Liver (tissue), 3 donors: ENCODE data around the gene PRCD.

Experiments
- CTCF ChIP-seq: fragments of 150-350 bp; IDR thresholded peaks from 2 replicates; pipeline ENCODE4 v1.5.1; 2017; ENCODE audit warnings: improper control_type of control experiment, low read depth, low read length; ENCODE audit not compliant: missing input control
- RAD21 ChIP-seq, 2 donors: IDR thresholded peaks; 2 replicates each; pipeline ENCODE4 v1.6.1; 2016; ENCODE audit warnings: antibody characterized with exemption in 2 of 2, mild to moderate bottlenecking in 2 of 2
- REST ChIP-seq: IDR thresholded peaks from 2 replicates; pipeline ENCODE4 v1.6.1; 2016; ENCODE audit warnings: antibody characterized with exemption, mild to moderate bottlenecking
- donor health status: healthy.
- donor health status: healthy.

GRCh38 chr17:76501827-76502307 lies 38.0 kb upstream of the PRCD start:
- no peak for TF ChIP-seq CTCF
- no peak for TF ChIP-seq REST
- TF ChIP-seq RAD21 (IDR thresholded peaks at IDR 0.05), result no peak
